Kidney capillary endothelial cell (primary cell): Measurements from ENCODE around the gene ENDOV.

Experiments
- DNase-seq: peaks from one replicate; pipeline ENCODE4 v3.0.0-alpha.2; 2018; ENCODE audit warnings: low spot score

ENDOV gene

GRCh38 chr17:80485846-80486245 is 70.9 kb downstream of the ENDOV start:
- no peak for DNase-seq

- no peak for DNase-seq
These were observed 71.7 kb downstream of the ENDOV start for GRCh38 chr17:80486692-80487091.

GRCh38 chr17:80487511-80487910 is 72.5 kb downstream of the ENDOV start:
- DNase-seq: no peak
